Measurements from ENCODE around the gene AGPAT3.

DNA sequence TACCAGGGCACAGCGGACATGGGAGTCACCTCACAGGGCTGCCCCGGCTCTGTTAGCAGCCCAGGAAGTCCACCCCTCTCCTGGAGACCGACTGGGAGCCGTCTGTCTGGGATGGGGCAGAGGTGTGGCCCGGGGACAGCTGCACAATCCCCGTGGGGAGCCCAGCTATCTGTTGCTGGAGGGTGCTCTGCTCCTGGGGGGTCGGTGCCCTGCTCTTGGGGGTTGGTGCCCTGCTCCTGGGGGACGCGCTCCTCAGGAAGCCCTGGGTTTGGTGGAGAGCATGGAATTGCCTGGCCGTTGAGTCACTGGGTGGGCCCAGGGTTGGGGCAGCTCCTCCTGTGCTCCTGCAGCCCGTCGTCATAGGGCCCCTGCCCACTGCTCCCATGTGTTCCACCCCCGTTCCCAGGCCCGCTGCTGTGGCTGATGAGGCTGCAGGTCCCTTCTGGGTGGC lies 39.3 kb downstream of the AGPAT3 start:
- TF ChIP-seq POLR2A (IDR thresholded peaks at IDR 0.05) = no peak
- TF ChIP-seq, protein P1, sequence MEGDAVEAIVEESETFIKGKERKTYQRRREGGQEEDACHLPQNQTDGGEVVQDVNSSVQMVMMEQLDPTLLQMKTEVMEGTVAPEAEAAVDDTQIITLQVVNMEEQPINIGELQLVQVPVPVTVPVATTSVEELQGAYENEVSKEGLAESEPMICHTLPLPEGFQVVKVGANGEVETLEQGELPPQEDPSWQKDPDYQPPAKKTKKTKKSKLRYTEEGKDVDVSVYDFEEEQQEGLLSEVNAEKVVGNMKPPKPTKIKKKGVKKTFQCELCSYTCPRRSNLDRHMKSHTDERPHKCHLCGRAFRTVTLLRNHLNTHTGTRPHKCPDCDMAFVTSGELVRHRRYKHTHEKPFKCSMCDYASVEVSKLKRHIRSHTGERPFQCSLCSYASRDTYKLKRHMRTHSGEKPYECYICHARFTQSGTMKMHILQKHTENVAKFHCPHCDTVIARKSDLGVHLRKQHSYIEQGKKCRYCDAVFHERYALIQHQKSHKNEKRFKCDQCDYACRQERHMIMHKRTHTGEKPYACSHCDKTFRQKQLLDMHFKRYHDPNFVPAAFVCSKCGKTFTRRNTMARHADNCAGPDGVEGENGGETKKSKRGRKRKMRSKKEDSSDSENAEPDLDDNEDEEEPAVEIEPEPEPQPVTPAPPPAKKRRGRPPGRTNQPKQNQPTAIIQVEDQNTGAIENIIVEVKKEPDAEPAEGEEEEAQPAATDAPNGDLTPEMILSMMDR (IDR thresholded peaks at IDR 0.05) = no peak

Data from esophagus squamous epithelium (tissue), 4 donors.